ENCODE results near the gene INPP4B. TPM values are rescaled to one million over a fixed set of nuclear protein-coding genes. Genes with fewer than 3 reads are reported as not detected.

INPP4B gene
- total and polyA plus RNA-seq, 2 donors (not counting 1 experiment from before 2014, with no cell fraction given) = 0.03 TPM; not detected in 1

GRCh38 chr4:142345924-142346323 is 500.2 kb downstream of the INPP4B start:
- no peaks in the 10 kb centered on the region for H3K36me3 ChIP-seq (replicated peaks in 1 of 2; ENCODE audit: control extremely low read depth in 1 of 2, control insufficient read depth in 1 of 2, extremely low read depth in 1 of 2, insufficient read depth in 2 of 2, low read length in 1 of 2)
- no peaks in the 10 kb centered on the region for H3K9me3 Mint-ChIP-seq (ENCODE audit: insufficient read depth)
- H3K4me1 Mint-ChIP-seq = no peaks in the 10 kb centered on the region
- H3K27me3 ChIP-seq (replicated peaks in 1 of 4; ENCODE audit: control extremely low read depth in 1 of 4, control insufficient read depth in 3 of 4, insufficient read depth in 4 of 4, low read length in 3 of 4) = no peaks in the 10 kb centered on the region
- H4K20me1 ChIP-seq (ENCODE audit: control insufficient read depth, insufficient read depth, low read length, poor library complexity, severe bottlenecking) = no peaks in the 10 kb centered on the region
- H3K4me2 ChIP-seq (replicated peaks; ENCODE audit: low read depth, low read length, poor library complexity, severe bottlenecking) = no peak overlapping the region
- no peak for TF ChIP-seq CTCF (IDR thresholded peaks at IDR 0.05)
- no peak for TF ChIP-seq EZH2 (IDR thresholded peaks at IDR 0.05; ENCODE audit: borderline replicate concordance, insufficient read depth, low read depth, low read length, poor library complexity, severe bottlenecking)
- H3K4me3 Mint-ChIP-seq = no peak overlapping the region
- no peak overlapping the region for H2AFZ ChIP-seq (ENCODE audit: insufficient read depth, low read depth, low read length, poor library complexity, severe bottlenecking)
- intact Hi-C loops (cut with micrococcal nuclease) = no loop called here
- no peaks in the 10 kb centered on the region for H3K9me3 ChIP-seq (ENCODE audit: control extremely low read depth in 1 of 3, control insufficient read depth in 2 of 3, insufficient read depth in 1 of 3, low read length in 2 of 3)
- ChIA-PET CTCF (no interaction called here), POLR2A (no interaction called here)
- H3K4me3 ChIP-seq (ENCODE audit: control extremely low read depth in 1 of 5, extremely low read depth in 1 of 5, insufficient read depth in 1 of 5, low read depth in 2 of 5, low read length in 4 of 5) = no peak overlapping the region
- no peak overlapping the region for H3K27ac ChIP-seq (ENCODE audit: low read length in 2 of 2)
- no peaks in the 10 kb centered on the region for H3K79me2 ChIP-seq (ENCODE audit: control insufficient read depth, insufficient read depth, low read length)
- no peak overlapping the region for H3K27ac Mint-ChIP-seq
- H3K9ac ChIP-seq (ENCODE audit: low read length) = no peak overlapping the region
- H3K4me1 ChIP-seq (ENCODE audit: control insufficient read depth in 2 of 2, insufficient read depth in 2 of 2, low read length in 2 of 2) = no peaks in the 10 kb centered on the region
- no CpG with 5 or more reads among the region's 2 CpGs for whole genome bisulfite sequencing (ENCODE audit: insufficient coverage)
- H3K27me3 Mint-ChIP-seq = no peaks in the 10 kb centered on the region
- no peak for ATAC-seq (ENCODE audit: low read depth)
- DNase-seq = no peak

- H3K9me3 Mint-ChIP-seq (ENCODE audit: insufficient read depth) = no peaks in the 10 kb centered on the region
- POLR2A ChIA-PET = no interaction called here
- no peak for ATAC-seq (ENCODE audit: low read depth)
- H3K4me3 Mint-ChIP-seq = no peak overlapping the region
- no peaks in the 10 kb centered on the region for H3K79me2 ChIP-seq (ENCODE audit: control insufficient read depth, insufficient read depth, low read length)
- no peaks in the 10 kb centered on the region for H3K4me1 ChIP-seq (ENCODE audit: control insufficient read depth in 2 of 2, insufficient read depth in 2 of 2, low read length in 2 of 2)
- no peak overlapping the region for H3K27ac Mint-ChIP-seq
- no peak overlapping the region for H3K9ac ChIP-seq (ENCODE audit: low read length)
- no peaks in the 10 kb centered on the region for H3K4me1 Mint-ChIP-seq
- intact Hi-C loops (cut with micrococcal nuclease) = no loop called here
- H4K20me1 ChIP-seq (ENCODE audit: control insufficient read depth, insufficient read depth, low read length, poor library complexity, severe bottlenecking) = no peaks in the 10 kb centered on the region
- WGBS (ENCODE audit: insufficient coverage) = no CpG with 5 or more reads among the region's 4 CpGs
- H3K36me3 ChIP-seq (replicated peaks in 1 of 2; ENCODE audit: control extremely low read depth in 1 of 2, control insufficient read depth in 1 of 2, extremely low read depth in 1 of 2, insufficient read depth in 2 of 2, low read length in 1 of 2) = no peaks in the 10 kb centered on the region
- no peak overlapping the region for H3K4me2 ChIP-seq (replicated peaks; ENCODE audit: low read depth, low read length, poor library complexity, severe bottlenecking)
- no peak overlapping the region for H2AFZ ChIP-seq (ENCODE audit: insufficient read depth, low read depth, low read length, poor library complexity, severe bottlenecking)
- no peak overlapping the region for H3K27ac ChIP-seq (ENCODE audit: low read length in 2 of 2)
- peaks cover 0 to 5% (median 0%) of the 10 kb centered on the region in 3 donors for H3K9me3 ChIP-seq (ENCODE audit: control extremely low read depth in 1 of 3, control insufficient read depth in 2 of 3, insufficient read depth in 1 of 3, low read length in 2 of 3)
- CTCF ChIA-PET = no interaction called here
- TF ChIP-seq EZH2 (IDR thresholded peaks at IDR 0.05; ENCODE audit: borderline replicate concordance, insufficient read depth, low read depth, low read length, poor library complexity, severe bottlenecking) (no peak), CTCF (IDR thresholded peaks at IDR 0.05) (no peak)
- H3K4me3 ChIP-seq (ENCODE audit: control extremely low read depth in 1 of 5, extremely low read depth in 1 of 5, insufficient read depth in 1 of 5, low read depth in 2 of 5, low read length in 4 of 5) = no peak overlapping the region
- H3K27me3 ChIP-seq (replicated peaks in 1 of 4; ENCODE audit: control extremely low read depth in 1 of 4, control insufficient read depth in 3 of 4, insufficient read depth in 4 of 4, low read length in 3 of 4) = no peaks in the 10 kb centered on the region
- H3K27me3 Mint-ChIP-seq = no peaks in the 10 kb centered on the region
- DNase-seq = no peak
These were observed 504.8 kb downstream of the INPP4B start for GRCh38 chr4:142341268-142341667.

All from B cell (primary cell).